Urinary bladder (tissue), 4 donors: ENCODE results near the gene BCAS3. TPM values are rescaled to one million over a fixed set of nuclear protein-coding genes. Genes with fewer than 3 reads are reported as not detected.
A peak's percentile ranks its signal among the peaks of the same experiment; 100 is the strongest.

Source experiments
- DNase-seq: peaks from one replicate; pipeline ENCODE4 v3.0.0-alpha.2; 2015; ENCODE audit errors: extremely low spot score
- H3K27ac ChIP-seq: one replicate; pipeline ENCODE4 v1.5.1; 2013; ENCODE audit warnings: low read depth, mild to moderate bottlenecking, moderate library complexity
- H3K36me3 ChIP-seq: one replicate; pipeline ENCODE4 v1.6.1; 2013; ENCODE audit warnings: mild to moderate bottlenecking, moderate library complexity; ENCODE audit not compliant: insufficient read depth
- H3K4me1 ChIP-seq: one replicate; pipeline ENCODE4 v1.6.1; 2013; ENCODE audit warnings: mild to moderate bottlenecking, moderate library complexity; ENCODE audit not compliant: insufficient read depth
- H3K4me3 ChIP-seq: one replicate; pipeline ENCODE4 v1.5.1; 2013; ENCODE audit warnings: low read depth, low read length
- WGBS: extraction: QIAGEN DNeasy Blood & Tissue Kit; methylation state at CpG from one replicate; pipeline ENCODE4 v1.1.7; 2013; 5-methylcytosine and 5-hydroxymethylcytosine counted together
- polyA plus RNA-seq: library from polyadenylated mRNA; stranded (reverse); fragments of 200-250 nt; gene quantifications from one replicate; pipeline ENCODE4 v1.2.3, GENCODE V29; 2013
- total RNA-seq: library from RNA; depleted of rRNA; stranded (reverse); fragments of >200 nt; gene quantifications from one replicate; pipeline ENCODE4 v1.2.3, GENCODE V29; 2014
- donor health status: healthy with polysubstance abuse.
- donor health status: healthy.

Gene BCAS3
- total and polyA plus RNA-seq, 2 donors, result 17.6 to 72.4 TPM

DNA sequence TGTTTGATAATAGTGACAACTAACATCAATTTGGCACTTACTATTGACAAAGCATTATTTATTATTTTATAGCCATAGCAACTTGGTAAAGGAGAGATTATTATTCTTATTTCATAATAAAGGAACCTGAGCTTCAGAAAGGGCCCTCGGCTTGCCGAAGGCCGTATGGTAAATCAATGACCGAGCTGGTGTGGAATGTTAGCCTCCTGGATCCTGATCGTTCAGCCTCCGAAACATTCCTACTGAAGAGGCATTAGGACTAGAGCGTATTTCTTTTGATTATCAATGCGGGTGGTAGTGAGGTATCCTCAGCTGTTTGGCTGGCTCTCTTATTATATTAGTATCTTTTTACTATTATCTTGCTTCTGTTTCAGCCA lies 522.7 kb downstream of the BCAS3 start:
- WGBS, result 86% methylated on average over 8 of the region's 8 CpGs
- Histone ChIP-seq H3K36me3 (no peaks in the 10 kb centered on the region), H3K4me3 (no peak overlapping the region), H3K4me1 (no peaks in the 10 kb centered on the region), H3K27ac (no peak overlapping the region)
- no peak for DNase-seq

DNA sequence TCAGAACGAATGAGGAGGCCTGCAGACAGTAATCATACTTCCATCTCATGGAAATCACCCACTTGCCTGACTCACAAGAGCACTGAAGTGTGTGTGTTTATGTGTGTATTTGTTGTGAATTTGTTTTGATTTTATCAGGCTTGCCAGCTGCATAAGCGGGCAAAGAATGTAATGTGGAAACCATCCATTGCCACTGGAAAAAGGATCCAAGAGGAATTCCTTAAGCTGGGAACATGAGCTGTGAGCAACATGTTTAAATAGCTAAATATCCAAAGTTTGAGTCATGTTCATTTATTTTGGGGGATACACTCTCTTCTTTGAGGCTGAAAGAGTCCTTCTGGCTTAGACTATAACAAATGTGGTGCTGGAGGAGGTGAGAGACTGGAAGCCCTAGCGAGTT lies 523.6 kb downstream of the BCAS3 start:
- no peaks in the 10 kb centered on the region for H3K4me1 ChIP-seq
- WGBS, result 39% methylated on average over 3 of the region's 3 CpGs
- no peaks in the 10 kb centered on the region for H3K36me3 ChIP-seq
- no peak overlapping the region for H3K27ac ChIP-seq
- no peak for DNase-seq
- H3K4me3 ChIP-seq, result no peak overlapping the region

DNA sequence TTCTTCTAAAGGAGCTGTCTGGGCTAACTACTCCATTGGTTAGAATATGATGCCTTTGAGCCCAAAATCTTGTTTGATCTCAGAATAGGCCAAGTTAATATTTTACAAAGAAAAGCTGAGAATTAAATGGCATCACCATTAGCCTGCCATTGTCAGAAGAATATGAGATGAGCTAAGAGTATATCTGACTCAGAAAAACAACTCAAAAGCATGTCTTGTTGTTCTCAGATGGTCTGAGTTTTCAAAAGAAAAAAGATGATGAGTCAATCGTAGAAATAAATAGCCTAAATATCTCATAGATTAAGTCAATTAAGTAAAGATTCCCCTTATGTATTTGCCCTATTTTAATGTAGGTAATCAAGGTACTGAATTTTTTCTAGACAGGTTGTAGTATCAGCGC lies 524.9 kb downstream of the BCAS3 start:
- H3K4me1 ChIP-seq, result no peaks in the 10 kb centered on the region
- no peak for DNase-seq
- WGBS, result 94% methylated on average over 2 of the region's 2 CpGs
- no peaks in the 10 kb centered on the region for H3K36me3 ChIP-seq
- no peak overlapping the region for H3K4me3 ChIP-seq
- H3K27ac ChIP-seq, result no peak overlapping the region

DNA sequence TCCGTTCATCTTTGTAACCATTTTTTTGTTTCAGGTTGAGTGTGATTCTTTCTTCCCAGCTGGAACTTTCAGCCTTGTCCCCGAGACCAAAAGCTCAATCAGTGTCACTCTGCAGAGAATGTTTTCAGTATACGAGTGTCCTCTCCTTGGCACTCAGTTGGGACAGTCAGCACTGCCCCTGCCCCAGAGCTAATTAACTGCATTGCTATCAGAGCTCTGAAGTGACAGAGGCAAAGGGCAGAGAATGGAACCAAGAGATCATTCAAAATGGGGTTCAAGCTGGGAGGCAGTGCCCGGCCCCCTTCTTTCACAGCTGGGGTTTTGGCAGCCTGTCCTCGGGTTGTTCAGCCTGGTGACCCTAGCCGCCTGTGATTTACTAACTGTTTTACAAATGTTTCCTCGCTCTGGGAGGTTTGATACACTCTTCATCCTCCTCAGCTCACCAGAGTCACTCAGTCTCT lies 526.0 kb downstream of the BCAS3 start:
- DNase-seq, result no peak
- H3K4me3 ChIP-seq, result no peak overlapping the region
- H3K4me1 ChIP-seq, result peaks cover 1% of the 10 kb centered on the region
- H3K36me3 ChIP-seq, result no peaks in the 10 kb centered on the region
- H3K27ac ChIP-seq, result peak overlapping the region; percentile 14
- 38% methylated on average over 7 of the region's 7 CpGs for WGBS

DNA sequence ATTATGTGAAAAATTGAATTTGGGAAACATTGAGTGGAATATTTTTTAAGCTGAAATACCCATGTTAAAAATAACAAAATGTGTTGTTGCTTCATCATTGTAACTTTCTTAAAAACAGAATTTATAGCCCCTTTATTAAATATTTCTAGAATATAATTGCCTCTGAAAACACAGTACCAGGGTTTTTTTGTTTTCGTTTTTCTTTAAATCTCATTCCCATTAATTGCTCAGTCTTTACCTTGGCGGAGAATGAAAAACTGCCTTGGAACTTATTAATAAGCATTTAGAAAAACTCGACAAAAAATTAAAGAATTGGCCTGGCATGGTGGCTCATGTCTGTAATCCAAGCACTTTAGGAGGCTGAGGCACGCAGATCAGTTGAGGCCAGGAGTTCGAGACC lies 526.8 kb downstream of the BCAS3 start:
- H3K36me3 ChIP-seq, result no peaks in the 10 kb centered on the region
- H3K27ac ChIP-seq, result no peak overlapping the region
- H3K4me3 ChIP-seq, result no peak overlapping the region
- no peak for DNase-seq
- peaks cover 1% of the 10 kb centered on the region for H3K4me1 ChIP-seq
- WGBS, result 88% methylated on average over 5 of the region's 5 CpGs

DNA sequence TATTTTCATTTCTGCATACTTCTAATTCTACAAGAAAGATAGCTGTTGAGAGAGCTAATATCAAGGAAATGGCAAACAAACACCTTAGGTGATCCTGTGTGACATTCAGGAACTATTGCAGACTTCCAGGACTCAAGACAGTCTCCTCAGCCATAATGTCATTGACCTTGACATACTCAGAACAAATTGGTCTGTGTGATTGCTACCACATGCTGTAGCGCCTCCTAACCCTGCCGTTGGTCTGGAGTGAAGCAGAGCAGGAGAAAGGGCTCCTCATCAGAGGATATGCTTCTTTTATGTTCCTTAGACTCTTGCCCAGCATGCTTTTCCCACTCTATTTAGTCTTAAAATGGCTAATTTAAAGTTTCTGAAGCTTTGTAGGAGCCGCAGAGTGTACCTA lies 527.8 kb downstream of the BCAS3 start:
- Histone ChIP-seq H3K4me1 (peaks cover 1% of the 10 kb centered on the region), H3K4me3 (no peak overlapping the region), H3K27ac (no peak overlapping the region), H3K36me3 (no peaks in the 10 kb centered on the region)
- 81% methylated on average over 3 of the region's 3 CpGs for WGBS
- DNase-seq, result no peak

DNA sequence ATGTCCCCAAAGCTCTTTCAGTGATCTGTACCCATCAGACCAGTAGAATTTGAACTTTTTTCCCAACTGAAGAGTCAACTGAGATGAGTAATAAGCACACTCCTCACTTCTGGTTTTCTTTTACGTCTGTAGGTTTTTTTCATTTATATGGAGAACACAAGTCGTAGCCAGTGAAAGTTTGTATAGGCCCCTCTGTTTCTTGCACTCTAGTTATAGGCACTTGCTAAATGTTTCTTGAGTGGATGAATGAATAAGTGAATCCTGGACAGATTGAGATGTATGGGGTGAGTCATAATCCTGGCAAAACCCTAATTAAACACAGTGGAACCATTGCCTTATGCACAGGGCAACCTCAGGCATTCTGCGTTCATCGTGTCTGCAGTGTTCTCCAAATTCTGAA lies 528.3 kb downstream of the BCAS3 start:
- Histone ChIP-seq H3K4me1 (peaks cover 1% of the 10 kb centered on the region), H3K27ac (no peak overlapping the region), H3K36me3 (no peaks in the 10 kb centered on the region), H3K4me3 (no peak overlapping the region)
- 91% methylated on average over 4 of the region's 4 CpGs for WGBS
- DNase-seq, result no peak

DNA sequence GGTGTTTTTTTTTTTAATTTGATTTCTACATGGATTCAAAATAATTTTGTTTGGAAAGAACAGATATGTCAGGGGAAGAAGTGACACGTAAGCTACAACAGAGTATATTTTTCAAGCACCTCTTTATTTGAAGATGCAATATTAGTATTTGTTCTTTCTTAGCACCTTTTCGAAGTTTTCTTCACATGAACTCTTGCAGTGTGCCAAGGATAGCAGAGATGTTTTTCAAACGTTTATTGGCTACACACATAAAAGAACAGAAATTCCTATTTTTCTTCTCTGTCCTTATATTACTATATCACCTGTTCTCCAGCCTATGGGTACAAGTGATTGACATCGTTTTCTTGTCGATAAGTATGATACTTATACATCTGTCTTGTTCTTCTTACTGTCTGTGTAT lies 529.3 kb downstream of the BCAS3 start:
- H3K4me1 ChIP-seq, result peaks cover 1% of the 10 kb centered on the region
- no peak overlapping the region for H3K27ac ChIP-seq
- WGBS, result 89% methylated on average over 5 of the region's 5 CpGs
- H3K36me3 ChIP-seq, result no peaks in the 10 kb centered on the region
- H3K4me3 ChIP-seq, result no peak overlapping the region
- DNase-seq, result no peak

DNA sequence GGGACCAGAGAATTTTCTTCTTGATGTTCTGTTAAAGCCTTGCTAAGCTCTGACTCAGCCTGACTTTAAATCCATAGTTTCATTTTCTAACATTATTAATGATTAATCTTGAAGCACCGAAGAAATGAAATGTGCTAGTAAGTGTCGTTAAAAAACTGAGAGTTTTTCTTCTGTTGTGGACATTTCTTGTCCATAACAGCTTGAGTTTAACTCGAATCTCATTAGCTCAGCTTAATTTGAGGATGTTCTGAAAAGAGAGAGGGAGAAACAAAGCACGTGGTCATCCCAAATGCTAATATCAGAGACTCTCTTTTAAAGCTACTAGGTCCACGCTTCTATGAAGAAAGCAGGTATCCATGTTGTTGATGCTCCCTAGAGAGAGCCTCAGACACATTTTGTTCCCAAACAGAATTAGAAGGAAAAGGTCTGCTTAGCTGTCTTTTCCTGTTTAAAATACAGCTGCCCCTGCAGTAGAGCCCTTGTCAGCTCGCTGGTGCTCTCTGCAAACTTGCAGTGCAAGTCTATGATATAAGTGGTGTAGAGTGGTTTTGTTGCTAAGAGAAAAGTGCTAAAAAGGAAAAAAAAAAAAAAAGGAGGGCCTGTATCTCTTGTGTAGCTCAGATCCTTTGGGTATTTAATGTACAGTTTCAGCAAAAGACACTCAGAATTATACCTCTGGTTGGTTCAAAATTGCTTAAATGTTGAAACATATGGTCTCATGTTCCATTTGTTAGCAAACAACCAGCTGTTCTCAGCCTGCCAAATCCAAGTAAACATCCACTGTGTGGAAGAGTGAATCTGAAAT lies 530.9 kb downstream of the BCAS3 start:
- 20% methylated on average over 6 of the region's 6 CpGs for WGBS
- Histone ChIP-seq H3K4me3 (peak overlapping the region; percentile 4), H3K27ac (peak overlapping the region; percentile 67), H3K4me1 (peaks cover 1% of the 10 kb centered on the region), H3K36me3 (no peaks in the 10 kb centered on the region)
- DNase-seq, result no peak

DNA sequence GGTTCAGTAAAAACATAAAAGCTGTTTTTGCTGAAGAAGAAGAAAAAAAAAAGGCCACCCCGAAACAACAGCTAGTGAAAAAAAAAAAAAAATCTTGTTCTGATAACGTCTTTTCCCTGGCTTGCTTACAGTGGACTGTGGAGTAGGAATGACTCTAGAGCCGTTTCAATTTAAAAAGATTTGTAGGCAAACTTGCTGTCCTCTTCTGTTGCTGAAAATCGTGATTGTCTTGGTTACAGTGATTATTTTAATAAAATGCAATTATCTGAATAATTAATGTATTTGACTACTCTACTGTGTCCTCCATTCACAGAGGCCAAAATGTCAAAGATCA lies 531.4 kb downstream of the BCAS3 start:
- no peak for DNase-seq
- Histone ChIP-seq H3K36me3 (no peaks in the 10 kb centered on the region), H3K4me1 (peaks cover 1% of the 10 kb centered on the region), H3K4me3 (no peak overlapping the region), H3K27ac (peak overlapping the region; percentile 56)
- WGBS, result 17% methylated on average over 4 of the region's 4 CpGs

DNA sequence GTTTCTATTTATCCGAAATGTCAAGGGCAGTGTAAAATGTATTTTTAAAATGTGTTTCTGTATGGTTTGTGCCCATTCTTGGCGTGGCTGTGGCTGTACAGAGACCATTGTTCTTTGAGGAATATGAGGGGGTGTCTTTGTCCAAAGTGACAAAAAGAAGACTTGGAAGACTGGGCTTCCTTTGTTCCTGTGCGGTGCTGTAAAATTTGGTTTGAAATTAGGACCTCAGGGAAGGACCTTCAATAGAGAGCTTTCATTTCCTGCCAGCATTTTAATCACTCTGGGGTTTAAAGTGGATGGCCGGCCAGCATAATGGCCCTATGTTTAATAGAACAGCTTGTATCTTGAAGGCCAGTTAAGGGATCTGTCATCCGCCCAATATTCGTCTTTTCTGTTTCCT lies 531.9 kb downstream of the BCAS3 start:
- Histone ChIP-seq H3K36me3 (no peaks in the 10 kb centered on the region), H3K4me3 (no peak overlapping the region), H3K27ac (peak overlapping the region; percentile 56), H3K4me1 (peaks cover 1% of the 10 kb centered on the region)
- DNase-seq, result no peak
- WGBS, result 37% methylated on average over 6 of the region's 6 CpGs

DNA sequence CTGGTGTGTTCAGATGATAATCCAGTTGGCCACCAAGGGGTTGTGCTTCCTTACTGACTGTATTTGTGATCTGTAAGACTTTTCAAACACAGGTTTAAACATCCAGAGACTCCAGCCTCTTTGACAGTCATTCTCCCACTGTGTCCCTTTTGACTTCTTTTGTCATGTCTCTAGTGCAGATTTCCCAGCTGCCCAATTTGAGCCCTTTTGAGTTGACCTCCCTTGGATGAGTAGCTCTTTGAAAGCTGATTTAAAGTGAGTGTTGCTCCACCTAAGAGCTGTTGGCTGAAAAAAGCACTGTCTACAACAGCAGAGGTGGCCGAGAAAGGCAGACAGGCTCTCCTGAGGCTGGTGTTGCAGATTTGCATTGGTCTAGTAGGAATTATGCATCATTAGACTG lies 533.6 kb downstream of the BCAS3 start:
- Histone ChIP-seq H3K4me1 (peaks cover 1% of the 10 kb centered on the region), H3K27ac (no peak overlapping the region), H3K36me3 (no peaks in the 10 kb centered on the region), H3K4me3 (no peak overlapping the region)
- 97% methylated on average over 1 of the region's 1 CpG for WGBS
- no peak for DNase-seq

DNA sequence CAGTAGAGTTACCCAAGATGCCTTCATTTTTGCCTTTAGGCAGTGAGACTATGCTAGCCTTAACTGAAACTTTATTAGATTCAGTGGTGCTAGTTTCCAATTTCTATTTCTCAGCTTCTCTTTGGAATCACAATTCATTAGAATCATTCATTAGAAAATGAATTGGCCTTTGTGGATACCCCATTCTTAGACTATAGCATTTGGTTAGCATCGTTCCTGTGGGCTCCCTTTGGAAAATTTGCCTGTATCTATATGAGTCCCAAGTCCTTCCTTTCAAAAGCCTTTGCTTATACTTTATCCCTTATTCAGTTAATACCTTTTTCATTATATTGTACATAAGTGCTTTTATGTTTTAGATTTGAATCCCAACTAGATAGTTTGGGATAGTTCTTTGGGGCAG lies 535.0 kb downstream of the BCAS3 start:
- no peaks in the 10 kb centered on the region for H3K36me3 ChIP-seq
- whole genome bisulfite sequencing, result 93% methylated on average over 1 of the region's 1 CpG
- H3K4me3 ChIP-seq, result no peak overlapping the region
- DNase-seq, result no peak
- H3K4me1 ChIP-seq, result peaks cover 1% of the 10 kb centered on the region
- no peak overlapping the region for H3K27ac ChIP-seq

DNA sequence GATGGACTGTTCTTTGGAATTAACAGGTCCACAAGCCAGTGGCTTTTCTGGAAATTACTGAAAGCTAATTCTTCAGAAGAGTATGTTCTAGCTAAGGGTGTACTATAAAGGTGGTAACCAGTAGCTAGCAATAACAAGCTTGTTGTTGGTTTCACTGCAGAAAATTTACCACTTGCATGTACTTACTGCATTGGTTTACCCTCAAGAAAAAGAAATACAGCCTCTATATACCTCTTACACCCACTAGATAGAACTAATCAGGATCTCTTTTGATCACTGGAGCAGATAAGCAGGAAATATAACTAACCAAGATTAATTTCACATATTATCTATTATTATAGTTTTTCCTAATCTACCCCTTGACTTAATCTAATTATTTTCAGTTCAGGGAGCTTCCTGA lies 537.1 kb downstream of the BCAS3 start:
- Histone ChIP-seq H3K36me3 (no peaks in the 10 kb centered on the region), H3K27ac (no peak overlapping the region), H3K4me3 (no peak overlapping the region)

DNA sequence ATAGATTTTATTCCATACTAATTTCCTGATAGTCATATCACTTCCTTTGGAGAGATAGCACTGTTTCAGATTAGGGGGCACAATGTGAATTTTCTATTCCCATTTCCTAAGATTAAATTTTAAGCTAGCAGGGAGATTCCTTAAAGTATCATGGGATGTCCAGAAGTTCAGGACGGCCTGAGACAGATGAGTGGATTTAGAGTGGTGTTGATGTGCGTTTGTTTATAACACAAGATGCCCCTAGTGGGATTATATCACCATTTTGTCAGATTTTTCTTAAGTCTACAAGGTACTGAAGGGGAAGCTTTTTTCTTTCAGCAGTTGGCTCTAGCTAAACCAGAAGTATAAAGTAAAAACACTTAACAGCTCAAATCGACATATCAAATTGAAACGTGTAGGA lies 538.4 kb downstream of the BCAS3 start:
- Histone ChIP-seq H3K4me3 (no peak overlapping the region), H3K4me1 (peaks cover 1% of the 10 kb centered on the region), H3K36me3 (no peaks in the 10 kb centered on the region), H3K27ac (no peak overlapping the region)
- 96% methylated on average over 4 of the region's 4 CpGs for WGBS
- DNase-seq, result no peak

More for the DNA sequence above, 537.1 kb downstream of the BCAS3 start:
- peaks cover 1% of the 10 kb centered on the region for H3K4me1 ChIP-seq
- no peak for DNase-seq
